Activated CD4-positive, alpha-beta T cell treated with anti-CD3 and anti-CD28 coated beads for 36 hours (primary cell): Measurements from ENCODE around the gene C16orf82. TPM values are rescaled to one million over a fixed set of nuclear protein-coding genes. Genes with fewer than 3 reads are reported as not detected.
"Not testable (repeated sequence)": the region's sequence is repeated elsewhere in the genome, so short reads cannot be mapped to it uniquely, and the experiment has no call there.

Experiments
- ATAC-seq: fragments of 200-7000 bp; cut with Tn5 transposase; one replicate; pipeline ENCODE4 v1.10.0; 2021; ENCODE audit warnings: mild to moderate bottlenecking, moderate library complexity
- CTCF ChIA-PET: fragments of 350-600 bp; sonication (Branson Sonifier 250); formaldehyde crosslinking; loops from one replicate; lab custom pipeline; 2021; ENCODE audit warnings: antibody characterized with exemption; lab: Charles Lee
- POLR2A ChIA-PET: fragments of 350-600 bp; sonication (Branson Sonifier 250); formaldehyde crosslinking; loops from one replicate; lab custom pipeline; 2021; ENCODE audit warnings: antibody characterized with exemption, inconsistent platforms; lab: Charles Lee
- DNase-seq: peaks from one replicate; pipeline ENCODE4 v3.0.0-alpha.2; 2020
- H3K27ac Mint-ChIP-seq: one replicate; pipeline ENCODE4 v1.8.0; 2021; ENCODE audit warnings: mixed read lengths
- H3K27me3 Mint-ChIP-seq: one replicate; pipeline ENCODE4 v1.8.0; 2021; ENCODE audit warnings: mixed read lengths
- H3K36me3 Mint-ChIP-seq: one replicate; pipeline ENCODE4 v1.8.0; 2021; ENCODE audit warnings: low read depth, mixed read lengths
- H3K4me1 Mint-ChIP-seq: one replicate; pipeline ENCODE4 v1.8.0; 2021; ENCODE audit warnings: mixed read lengths
- H3K4me3 Mint-ChIP-seq: one replicate; pipeline ENCODE4 v1.8.0; 2021; ENCODE audit warnings: mild to moderate bottlenecking, moderate library complexity, mixed read lengths
- H3K9me3 Mint-ChIP-seq: one replicate; pipeline ENCODE4 v1.8.0; 2021; ENCODE audit warnings: low read depth, mixed read lengths
- intact Hi-C, 2 experiments: fragments of 100-400 bp; cut with DNase I in 1 of 2; cut with micrococcal nuclease in 1 of 2; formaldehyde crosslinking; loops; one replicate each; pipeline versions ENCODE4 v1.14.2 to v1.15.1; 2022 to 2024; cut with DNase I, micrococcal nuclease
- total RNA-seq, 2 experiments: library from RNA; stranded (reverse); gene quantifications; one replicate each; pipeline ENCODE4 v1.2.3, GENCODE V29; 2021

The C16orf82 gene
- total RNA-seq, 2 experiments from 2014 or later, result not detected

- intact Hi-C loops, result loop anchor here in 1 of 2 experiments (10.0 kb wide), 1 partner anchor 56 kb away; no protein-coding TSS in a partner anchor
- POLR2A ChIA-PET, result no interaction called here
- no peak overlapping the region for H3K27ac Mint-ChIP-seq
- H3K27me3 Mint-ChIP-seq, result no peaks in the 10 kb centered on the region
- no peak overlapping the region for H3K4me3 Mint-ChIP-seq
- DNase-seq (no peak), ATAC-seq (no peak)
- H3K9me3 Mint-ChIP-seq, result no peaks in the 10 kb centered on the region
- CTCF ChIA-PET, result interaction anchor here (0.6 kb wide), 1 partner anchor 1025 kb away, joined by 3 read pairs; no protein-coding TSS in a partner anchor
- H3K4me1 Mint-ChIP-seq, result no peaks in the 10 kb centered on the region
- H3K36me3 Mint-ChIP-seq, result no peaks in the 10 kb centered on the region
These were observed 17.6 kb upstream of the C16orf82 start for GRCh38 chr16:27049117-27049516.

DNA sequence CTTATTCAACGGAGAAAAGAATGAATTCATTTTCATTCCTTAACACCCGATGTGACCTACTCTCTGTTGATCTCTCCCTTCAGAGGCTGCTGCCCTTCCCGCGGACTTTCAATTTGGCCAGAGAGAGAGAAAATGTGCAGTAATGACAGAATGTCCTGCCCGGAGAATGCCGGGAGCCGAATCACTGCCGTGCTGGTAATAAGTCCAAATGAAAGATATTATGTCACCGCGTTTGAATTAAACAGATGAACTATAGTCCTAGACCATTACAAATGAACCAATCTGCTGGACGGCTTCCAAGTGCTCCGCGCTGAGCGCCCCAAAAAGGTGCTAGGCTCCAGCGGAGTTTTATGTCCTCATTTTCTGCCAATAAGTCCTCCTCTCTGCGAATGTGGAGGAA lies 14.7 kb upstream of the C16orf82 start:
- intact Hi-C loops, result no loop called here
- DNase-seq, result no peak
- H3K27me3 Mint-ChIP-seq, result no peaks in the 10 kb centered on the region
- POLR2A ChIA-PET, result no interaction called here
- CTCF ChIA-PET, result no interaction called here
- H3K9me3 Mint-ChIP-seq, result no peaks in the 10 kb centered on the region
- no peak overlapping the region for H3K27ac Mint-ChIP-seq
- no peak overlapping the region for H3K4me3 Mint-ChIP-seq
- H3K36me3 Mint-ChIP-seq, result no peaks in the 10 kb centered on the region
- no peaks in the 10 kb centered on the region for H3K4me1 Mint-ChIP-seq
- ATAC-seq, result no peak

- Mint-ChIP-seq H3K36me3 (no peaks in the 10 kb centered on the region), H3K27me3 (no peaks in the 10 kb centered on the region), H3K4me3 (no peak overlapping the region), H3K9me3 (no peaks in the 10 kb centered on the region), H3K27ac (no peak overlapping the region), H3K4me1 (no peaks in the 10 kb centered on the region)
- ChIA-PET POLR2A (no interaction called here), CTCF (no interaction called here)
- intact Hi-C loops, result no loop called here
- ATAC-seq (no peak), DNase-seq (no peak)
These were observed 12.7 kb upstream of the C16orf82 start for GRCh38 chr16:27053996-27054395.

DNA sequence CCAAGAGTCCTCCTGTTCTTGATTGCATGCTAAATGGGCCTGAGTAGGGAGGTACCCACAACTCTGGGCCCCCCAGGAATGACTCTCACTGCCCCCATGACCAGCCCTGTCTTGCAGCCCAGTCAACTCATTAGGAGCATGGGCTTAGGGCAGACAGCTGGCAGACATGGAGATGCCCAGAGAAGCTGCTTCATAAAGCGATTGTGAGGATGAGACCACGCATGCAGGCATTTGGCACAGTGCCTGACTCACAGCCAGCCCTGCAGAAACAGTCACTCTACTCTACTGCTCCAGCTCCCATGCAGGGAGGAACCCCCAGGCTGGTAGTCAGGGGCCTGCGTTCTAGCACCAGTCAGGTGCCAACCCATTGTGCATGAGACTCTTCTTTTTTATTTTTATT lies 8.4 kb upstream of the C16orf82 start:
- Mint-ChIP-seq H3K9me3 (no peaks in the 10 kb centered on the region), H3K27me3 (peaks cover 6% of the 10 kb centered on the region), H3K4me1 (no peaks in the 10 kb centered on the region), H3K27ac (no peak overlapping the region), H3K36me3 (no peaks in the 10 kb centered on the region), H3K4me3 (no peak overlapping the region)
- POLR2A ChIA-PET, result no interaction called here
- intact Hi-C loops, result no loop called here
- DNase-seq, result no peak
- ATAC-seq, result no peak
- CTCF ChIA-PET, result no interaction called here

- DNase-seq, result no peak
- Mint-ChIP-seq H3K9me3 (peaks cover 2% of the 10 kb centered on the region), H3K27me3 (peaks cover 8% of the 10 kb centered on the region), H3K36me3 (no peaks in the 10 kb centered on the region), H3K4me3 (no peak overlapping the region), H3K27ac (no peak overlapping the region), H3K4me1 (no peaks in the 10 kb centered on the region)
- intact Hi-C loops, result no loop called here
- POLR2A ChIA-PET, result no interaction called here
- no peak for ATAC-seq
- CTCF ChIA-PET, result no interaction called here
These were observed 4.0 kb downstream of the C16orf82 start for GRCh38 chr16:27070776-27071175.

- Mint-ChIP-seq H3K4me1 (no peaks in the 10 kb centered on the region), H3K36me3 (no peaks in the 10 kb centered on the region), H3K27me3 (peaks cover 11% of the 10 kb centered on the region), H3K27ac (no peak overlapping the region), H3K4me3 (no peak overlapping the region), H3K9me3 (peaks cover 5% of the 10 kb centered on the region)
- DNase-seq (no peak), ATAC-seq (no peak)
- intact Hi-C loops, result no loop called here
- CTCF ChIA-PET, result interaction anchor here (0.7 kb wide), 1 partner anchor 10 kb away, joined by 4 read pairs; no protein-coding TSS in a partner anchor
- POLR2A ChIA-PET, result no interaction called here
These were observed 7.0 kb downstream of the C16orf82 start for GRCh38 chr16:27073733-27074132.

DNA sequence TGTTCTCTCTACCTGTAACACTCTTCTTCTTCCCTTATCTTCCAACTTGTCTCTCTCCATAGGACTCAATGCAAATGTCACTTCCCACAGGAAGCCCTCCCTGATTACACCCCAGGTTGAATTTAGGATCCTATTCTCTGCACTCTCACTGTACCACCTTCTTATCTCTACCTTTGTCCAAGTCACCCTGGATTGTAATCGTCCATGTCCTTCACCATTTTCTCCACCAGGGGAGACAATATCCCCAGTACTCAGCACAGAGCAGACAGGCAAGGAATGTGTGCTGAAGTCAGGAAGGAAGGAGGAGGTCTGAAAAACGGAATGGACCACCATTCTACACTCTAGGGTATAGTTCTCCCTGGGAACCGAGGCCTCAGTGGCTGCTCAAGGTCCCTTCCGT lies 14.2 kb downstream of the C16orf82 start:
- DNase-seq, result no peak
- POLR2A ChIA-PET, result no interaction called here
- Mint-ChIP-seq H3K27ac (no peak overlapping the region), H3K4me3 (no peak overlapping the region), H3K9me3 (peaks cover 3% of the 10 kb centered on the region), H3K4me1 (no peaks in the 10 kb centered on the region), H3K36me3 (no peaks in the 10 kb centered on the region), H3K27me3 (peaks cover 21% of the 10 kb centered on the region)
- no peak for ATAC-seq
- CTCF ChIA-PET, result interaction anchor here (0.8 to 1.1 kb wide), 2 partner anchors 29 to 87 kb away, joined by 3 to 4 read pairs; no protein-coding TSS in a partner anchor
- intact Hi-C loops, result no loop called here

GRCh38 chr16:27083861-27084261 lies 17.1 kb downstream of the C16orf82 start:
- H3K36me3 Mint-ChIP-seq, result no peaks in the 10 kb centered on the region
- H3K9me3 Mint-ChIP-seq, result no peaks in the 10 kb centered on the region
- CTCF ChIA-PET, result no interaction called here
- POLR2A ChIA-PET, result interaction anchor here (0.6 kb wide), 1 partner anchor 1586 kb away, joined by 4 read pairs; no protein-coding TSS in a partner anchor
- no peaks in the 10 kb centered on the region for H3K4me1 Mint-ChIP-seq
- no peak overlapping the region for H3K4me3 Mint-ChIP-seq
- H3K27ac Mint-ChIP-seq, result no peak overlapping the region
- DNase-seq, result no peak
- ATAC-seq, result no peak
- peaks cover 14% of the 10 kb centered on the region for H3K27me3 Mint-ChIP-seq
- intact Hi-C loops, result loop anchor here in 1 of 2 experiments (2.0 kb wide), 1 partner anchor 373 kb away; no protein-coding TSS in a partner anchor

DNA sequence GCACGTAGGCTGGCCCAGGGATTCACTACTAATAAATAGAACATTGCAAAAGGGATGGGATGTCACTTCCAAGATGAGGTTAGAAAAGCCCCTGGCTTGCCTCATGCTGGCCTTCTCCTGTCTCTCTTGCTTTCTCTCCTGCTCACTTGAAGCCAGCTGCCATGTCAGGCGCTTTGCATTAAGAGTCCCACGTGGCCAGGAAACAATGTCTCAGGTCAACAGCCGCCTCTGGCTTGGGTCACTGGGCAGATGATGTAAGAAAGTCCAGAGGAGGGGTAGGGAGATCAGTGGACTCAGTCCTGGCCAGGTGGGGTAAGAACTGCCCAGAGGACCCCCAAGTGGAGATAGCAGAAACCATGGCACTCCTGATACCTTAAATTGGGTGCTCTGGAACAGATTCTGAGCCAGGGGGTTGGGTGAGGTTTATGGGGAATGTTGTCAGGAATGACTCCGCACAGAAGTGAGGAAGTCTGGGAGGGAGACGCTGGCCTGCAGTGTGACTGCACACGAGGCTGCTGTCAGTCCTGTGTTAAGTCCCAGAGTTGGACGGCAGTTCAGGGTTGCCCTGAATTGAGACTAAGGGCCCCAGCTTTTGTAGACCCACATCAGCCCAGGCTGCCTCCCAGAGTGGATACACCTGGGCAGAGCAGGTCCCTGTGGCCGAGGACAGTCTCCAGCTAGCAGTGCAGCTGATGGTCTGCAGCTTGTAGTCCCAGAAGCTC lies 17.7 kb downstream of the C16orf82 start:
- intact Hi-C loops, result no loop called here
- DNase-seq, result no peak
- Mint-ChIP-seq H3K36me3 (no peaks in the 10 kb centered on the region), H3K9me3 (no peaks in the 10 kb centered on the region), H3K27ac (no peak overlapping the region), H3K4me3 (no peak overlapping the region), H3K4me1 (no peaks in the 10 kb centered on the region), H3K27me3 (peaks cover 14% of the 10 kb centered on the region)
- no peak for ATAC-seq
- CTCF ChIA-PET, result interaction anchor here (0.6 kb wide), 1 partner anchor 77 kb away, joined by 4 read pairs; no protein-coding TSS in a partner anchor
- POLR2A ChIA-PET, result interaction anchor here (0.6 kb wide), 1 partner anchor 1587 kb away, joined by 4 read pairs; no protein-coding TSS in a partner anchor

DNA sequence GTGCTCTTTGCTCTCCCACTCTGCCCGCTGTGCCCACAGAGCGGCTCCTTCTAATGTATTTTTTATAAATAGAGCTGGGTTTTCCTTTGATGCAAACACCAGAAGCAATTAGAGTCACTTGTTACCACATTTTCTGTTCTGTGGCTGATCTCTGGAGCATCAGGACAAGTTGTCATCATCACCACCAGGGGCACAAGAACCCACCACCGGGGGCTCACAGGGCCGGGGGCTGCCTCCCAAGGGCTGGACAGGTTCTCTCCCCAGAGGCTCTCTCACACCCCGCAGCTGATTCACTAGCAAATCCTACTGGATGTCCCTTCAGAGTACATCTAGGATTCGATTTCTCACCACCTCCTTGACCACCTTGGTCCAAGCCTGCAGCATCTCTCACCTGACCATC lies 18.5 kb downstream of the C16orf82 start:
- H3K27ac Mint-ChIP-seq, result no peak overlapping the region
- no peak overlapping the region for H3K4me3 Mint-ChIP-seq
- no peaks in the 10 kb centered on the region for H3K4me1 Mint-ChIP-seq
- intact Hi-C loops, result no loop called here
- CTCF ChIA-PET, result interaction anchor here (0.6 kb wide), 1 partner anchor 673 kb away, joined by 3 read pairs; no protein-coding TSS in a partner anchor
- ATAC-seq (no peak), DNase-seq (no peak)
- peaks cover 14% of the 10 kb centered on the region for H3K27me3 Mint-ChIP-seq
- no peaks in the 10 kb centered on the region for H3K9me3 Mint-ChIP-seq
- no peaks in the 10 kb centered on the region for H3K36me3 Mint-ChIP-seq
- POLR2A ChIA-PET, result no interaction called here

GRCh38 chr16:27086031-27086430 lies 19.3 kb downstream of the C16orf82 start:
- H3K4me1 Mint-ChIP-seq, DNase-seq, POLR2A ChIA-PET, intact Hi-C loops, H3K27ac Mint-ChIP-seq, CTCF ChIA-PET, H3K36me3 Mint-ChIP-seq, H3K4me3 Mint-ChIP-seq, H3K9me3 Mint-ChIP-seq, ATAC-seq: not testable (repeated sequence)
- peaks cover 17% of the 10 kb centered on the region for H3K27me3 Mint-ChIP-seq

DNA sequence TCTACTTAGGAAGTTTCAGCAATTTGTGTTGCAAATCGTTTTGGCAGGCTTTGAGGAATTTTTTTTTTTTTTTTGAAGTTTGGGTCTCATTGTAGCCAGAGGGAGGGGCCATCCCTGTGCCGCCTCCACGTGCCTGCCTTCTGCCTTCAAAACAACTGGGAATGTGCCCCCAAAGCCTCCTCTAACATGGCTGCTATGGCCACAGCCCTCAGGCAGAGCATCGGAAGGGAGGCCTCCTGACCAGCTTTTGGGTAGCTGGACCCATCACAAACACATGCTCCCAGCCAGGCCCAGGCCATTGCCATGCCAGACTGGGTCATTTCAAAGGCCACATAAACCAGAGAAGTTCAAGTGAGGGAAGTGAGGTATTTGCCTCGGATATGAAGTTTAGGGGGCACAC lies 21.5 kb downstream of the C16orf82 start:
- no peak for DNase-seq

More for the DNA sequence above, 21.5 kb downstream of the C16orf82 start:
- ChIA-PET CTCF (no interaction called here), POLR2A (no interaction called here)
- Mint-ChIP-seq H3K4me3 (no peak overlapping the region), H3K36me3 (no peaks in the 10 kb centered on the region), H3K9me3 (no peaks in the 10 kb centered on the region), H3K27ac (no peak overlapping the region), H3K27me3 (peaks cover 19% of the 10 kb centered on the region), H3K4me1 (no peaks in the 10 kb centered on the region)
- no peak for ATAC-seq
- intact Hi-C loops, result no loop called here
